ENCODE data around the gene FASTK.

GRCh38 chr7:151080522-151081169 lies at the start of gene FASTK:
- TF ChIP-seq CTCF (IDR thresholded peaks at IDR 0.05) (no peak), POLR2A (IDR thresholded peaks at IDR 0.05) (peak; percentile 80), EP300 (IDR thresholded peaks at IDR 0.05; ENCODE audit: low read depth) (no peak), POLR2AphosphoS5 (IDR thresholded peaks at IDR 0.05) (peak; percentile 74 to 82 (median 76))
